Stimulated activated CD8-positive, alpha-beta memory T cell treated with anti-CD3 and anti-CD28 coated beads, Interleukin-15, amount 100 ng/mL, for 4 hours (primary cell): ENCODE data around the gene LDLRAD3.

Experiments
- DNase-seq, 2 donors: peaks; one replicate each; pipeline ENCODE4 v3.0.0-alpha.2; 2020; ENCODE audit warnings: low read depth in 2 of 2

LDLRAD3 gene

GRCh38 chr11:35955636-35956035 lies 11.8 kb downstream of the LDLRAD3 start:
- DNase-seq, result no peak

- no peak for DNase-seq
These were observed 18.7 kb downstream of the LDLRAD3 start for GRCh38 chr11:35962369-35963138.

- no peak for DNase-seq
These were observed 20.0 kb downstream of the LDLRAD3 start for GRCh38 chr11:35963911-35964310.

- DNase-seq, result no peak
These were observed 21.0 kb downstream of the LDLRAD3 start for GRCh38 chr11:35964841-35965240.

- DNase-seq, result no peak
These were observed 23.2 kb downstream of the LDLRAD3 start for GRCh38 chr11:35967042-35967441.

GRCh38 chr11:35968386-35969088 lies 24.7 kb downstream of the LDLRAD3 start:
- DNase-seq, result no peak

- DNase-seq, result no peak
These were observed 25.5 kb downstream of the LDLRAD3 start for GRCh38 chr11:35969089-35970042.

- DNase-seq, result no peak
These were observed 26.6 kb downstream of the LDLRAD3 start for GRCh38 chr11:35970445-35970844.

- no peak for DNase-seq
These were observed 28.1 kb downstream of the LDLRAD3 start for GRCh38 chr11:35971841-35972422.

- DNase-seq, result no peak
These were observed 31.2 kb downstream of the LDLRAD3 start for GRCh38 chr11:35974882-35975589.

- no peak for DNase-seq
These were observed 32.6 kb downstream of the LDLRAD3 start for GRCh38 chr11:35976434-35976833.

- no peak for DNase-seq
These were observed 34.3 kb downstream of the LDLRAD3 start for GRCh38 chr11:35978183-35978582.

- DNase-seq, result no peak
These were observed 35.0 kb downstream of the LDLRAD3 start for GRCh38 chr11:35978891-35979290.

GRCh38 chr11:35980686-35981390 lies 37.0 kb downstream of the LDLRAD3 start:
- no peak for DNase-seq

- DNase-seq, result no peak
These were observed 37.7 kb downstream of the LDLRAD3 start for GRCh38 chr11:35981581-35981980.

- no peak for DNase-seq
These were observed 38.2 kb downstream of the LDLRAD3 start for GRCh38 chr11:35982061-35982460.

GRCh38 chr11:35983981-35984380 lies 40.1 kb downstream of the LDLRAD3 start:
- DNase-seq, result no peak

GRCh38 chr11:35986947-35987346 lies 43.1 kb downstream of the LDLRAD3 start:
- no peak for DNase-seq

GRCh38 chr11:35990170-35990569 lies 46.3 kb downstream of the LDLRAD3 start:
- no peak for DNase-seq

- DNase-seq, result no peak
These were observed 47.0 kb downstream of the LDLRAD3 start for GRCh38 chr11:35990816-35991215.
